IMR-90 (cell line): ENCODE results near the gene GPR37. TPM values are rescaled to one million over a fixed set of nuclear protein-coding genes. Genes with fewer than 3 reads are reported as not detected.

Source experiments
- CHD1 ChIP-seq: IDR thresholded peaks from 2 replicates; pipeline ENCODE4 v1.6.1; 2012; ENCODE audit warnings: low read depth, low read length, improper control_type of control experiment
- FOS ChIP-seq: fragments of 150-350 bp; IDR thresholded peaks from 2 replicates; pipeline ENCODE4 v1.6.1; 2016; ENCODE audit warnings: low read depth, low read length
- MAZ ChIP-seq: IDR thresholded peaks from 2 replicates; pipeline ENCODE4 v1.6.1; 2012; ENCODE audit warnings: low read depth, mild to moderate bottlenecking, low read length, improper control_type of control experiment, moderate library complexity, borderline replicate concordance
- polyA plus RNA-seq, 3 experiments: library from polyadenylated mRNA; depleted of rRNA; stranded (reverse); fragments of >200 nt; gene quantifications; 2 replicates each; pipeline ENCODE4 v1.2.3, GENCODE V29; 2012; ENCODE audit warnings: low replicate concordance in 1 of 3
- total RNA-seq: library from RNA; depleted of rRNA; stranded (reverse); fragments of >200 nt; gene quantifications from 2 replicates; pipeline ENCODE4 v1.2.3, GENCODE V29; 2012
- TF ChIP-seq, protein P1 (sequence below): fragments of 150-350 bp; IDR thresholded peaks from 2 replicates; pipeline ENCODE4 v1.6.1; 2017; ENCODE audit warnings: mild to moderate bottlenecking, antibody characterized with exemption, low read length, low read depth

GPR37 gene
- total and polyA plus RNA-seq, 2 of the 4 experiments (the other 2 are of a cell fraction): 4.6 to 9.3 TPM

DNA sequence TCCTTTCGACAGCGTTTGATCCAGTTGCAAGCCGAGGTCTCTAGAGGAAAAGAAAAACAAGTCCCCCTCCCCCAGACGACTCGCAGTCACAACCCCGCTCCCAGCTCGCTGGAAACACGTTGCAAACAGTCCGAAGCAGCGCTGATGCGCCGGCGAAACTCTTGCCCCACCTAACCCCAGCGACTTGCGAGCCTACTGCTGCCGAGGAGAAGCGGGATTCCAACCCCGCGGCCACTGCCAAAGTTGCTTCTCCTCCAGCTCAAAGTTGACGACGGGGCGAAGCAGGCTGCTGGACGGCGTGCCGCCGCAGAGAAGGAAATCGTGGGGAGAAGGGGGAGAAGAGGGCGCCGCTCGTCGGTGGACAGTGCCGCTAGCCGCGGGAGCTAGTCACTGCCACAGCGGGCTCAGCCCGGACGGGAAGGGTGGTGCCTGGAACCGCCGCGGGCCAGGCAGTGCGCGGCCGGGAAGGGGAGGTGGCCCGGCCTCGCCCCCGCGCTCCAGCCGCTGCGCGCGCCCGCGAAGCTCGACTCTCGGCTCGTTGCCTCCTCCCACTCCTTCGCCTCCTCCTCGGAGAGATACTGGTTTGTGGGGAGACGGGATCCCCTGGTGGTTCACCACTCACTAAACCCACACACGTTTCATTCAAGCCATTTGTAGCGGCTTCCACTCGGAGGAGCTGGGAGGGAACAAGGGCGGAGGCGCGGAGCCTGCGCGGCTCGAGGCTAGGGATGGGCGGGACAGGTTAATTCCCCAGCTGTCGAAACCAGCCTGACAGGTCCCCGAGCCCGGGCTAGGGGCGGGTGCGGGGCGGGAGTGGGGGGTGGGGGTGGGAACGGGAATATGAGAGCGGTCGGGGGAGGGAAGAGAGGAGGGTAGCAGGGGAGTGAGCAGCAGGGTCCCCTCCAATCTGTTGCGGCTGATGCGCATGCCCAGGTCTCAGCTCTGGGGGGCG lies at the start of gene GPR37 (continued):
- TF ChIP-seq, protein P1, sequence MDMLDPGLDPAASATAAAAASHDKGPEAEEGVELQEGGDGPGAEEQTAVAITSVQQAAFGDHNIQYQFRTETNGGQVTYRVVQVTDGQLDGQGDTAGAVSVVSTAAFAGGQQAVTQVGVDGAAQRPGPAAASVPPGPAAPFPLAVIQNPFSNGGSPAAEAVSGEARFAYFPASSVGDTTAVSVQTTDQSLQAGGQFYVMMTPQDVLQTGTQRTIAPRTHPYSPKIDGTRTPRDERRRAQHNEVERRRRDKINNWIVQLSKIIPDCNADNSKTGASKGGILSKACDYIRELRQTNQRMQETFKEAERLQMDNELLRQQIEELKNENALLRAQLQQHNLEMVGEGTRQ: no peak
- no peak for TF ChIP-seq FOS
- no peak; the same call in 1 of the 2 replicates for TF ChIP-seq CHD1
- TF ChIP-seq MAZ: peak; percentile 69; the same call in 1 of the 2 replicates
